NCI-H446 treated with DMSO at 0.1 percent for 48 hours (cell line): ENCODE results near the gene CFDP1.

Source experiments
- DNase-seq: peaks from one replicate; lab custom pipeline; 2025; lab: John Stamatoyannopoulos, UW

Gene CFDP1

DNA sequence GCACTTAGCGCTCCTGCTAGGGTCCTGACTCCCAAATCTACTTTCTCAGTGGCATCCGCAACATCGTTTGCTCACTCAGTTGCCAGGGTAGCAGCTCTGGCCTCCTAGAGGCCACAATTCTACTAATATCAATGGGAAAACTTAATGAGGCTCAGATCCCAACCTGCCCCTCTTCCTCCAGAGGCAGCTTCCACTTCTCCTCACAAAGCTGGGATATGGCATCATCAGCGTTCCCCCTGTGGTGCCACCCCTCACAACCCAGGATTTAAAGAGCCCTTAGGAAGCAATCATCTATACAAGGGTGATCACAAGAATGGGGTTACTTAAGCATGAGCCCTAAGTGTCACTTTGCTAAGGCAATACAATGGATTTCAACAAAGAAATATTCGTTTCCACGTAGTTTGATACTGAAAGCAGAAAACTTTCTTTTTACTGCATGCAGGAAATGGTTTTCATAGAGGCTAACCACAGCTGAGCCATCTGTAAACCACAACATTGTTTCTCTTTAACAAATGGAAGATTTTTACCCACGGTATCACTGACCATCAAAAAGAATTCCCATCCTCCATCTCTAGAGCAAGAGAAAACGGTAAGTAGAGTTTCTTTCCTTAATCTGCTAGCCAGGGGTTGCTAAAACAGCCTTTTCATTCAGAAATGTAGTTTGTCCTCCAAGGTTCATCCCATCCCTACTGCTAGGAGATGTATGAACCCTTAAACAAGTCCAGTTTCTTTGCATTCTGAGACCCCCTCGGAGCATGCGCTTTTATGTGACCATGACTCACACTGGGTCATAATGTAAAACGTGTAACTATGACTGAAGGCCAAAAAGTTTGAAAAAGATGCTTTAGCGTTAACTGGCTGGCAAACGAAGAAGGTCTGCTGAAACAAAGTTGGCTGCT lies 113.5 kb downstream of the CFDP1 start:
- peak; percentile 17 for DNase-seq

GRCh38 chr16:75318737-75319136 lies 114.6 kb downstream of the CFDP1 start:
- no peak for DNase-seq

GRCh38 chr16:75317532-75317931 lies 115.8 kb downstream of the CFDP1 start:
- no peak for DNase-seq

DNA sequence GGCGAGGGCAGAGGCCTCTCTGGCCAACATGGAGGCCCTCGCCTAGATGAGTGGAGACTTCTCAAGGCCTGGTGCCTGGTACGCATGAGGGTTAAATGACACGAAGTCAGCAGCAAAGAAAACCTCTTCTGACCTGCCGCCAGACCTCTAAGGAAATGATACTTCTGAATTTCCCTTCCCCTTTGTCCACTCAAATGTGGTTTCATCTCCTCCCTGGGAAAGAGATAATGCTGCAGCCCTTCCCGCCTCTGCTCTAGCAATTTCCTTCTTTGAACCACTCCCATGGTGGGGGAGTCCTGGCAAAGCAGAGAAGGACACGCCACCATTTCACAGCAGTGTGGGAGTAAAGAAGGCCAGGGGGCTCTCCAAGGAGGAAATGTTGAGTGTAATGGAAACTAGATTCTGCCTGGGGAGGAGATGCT lies 116.2 kb downstream of the CFDP1 start:
- DNase-seq = no peak

- DNase-seq = no peak
These were observed 117.6 kb downstream of the CFDP1 start for GRCh38 chr16:75315539-75316306.

GRCh38 chr16:75312875-75313274 lies 120.4 kb downstream of the CFDP1 start:
- no peak for DNase-seq

- no peak for DNase-seq
These were observed 121.8 kb downstream of the CFDP1 start for GRCh38 chr16:75311383-75311938.

DNA sequence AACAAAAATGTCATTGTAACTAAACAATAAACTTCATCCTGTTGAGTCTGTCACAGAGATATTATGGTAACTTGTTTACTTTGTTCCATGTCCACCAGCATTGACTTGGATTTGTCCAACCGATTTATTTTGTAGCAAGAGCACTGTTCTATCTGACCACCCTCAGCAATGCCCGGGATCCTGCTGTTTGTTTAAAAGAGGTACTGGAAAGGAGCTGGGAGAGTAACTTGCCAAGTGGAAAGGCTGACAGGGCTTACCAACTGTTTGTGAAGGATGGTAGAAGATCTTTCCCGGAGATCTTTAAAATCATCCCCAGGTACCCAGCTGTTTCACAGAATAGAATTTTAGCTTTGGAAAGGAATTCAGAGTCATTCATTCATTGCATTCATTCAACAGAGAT lies 122.8 kb downstream of the CFDP1 start:
- DNase-seq = no peak

DNA sequence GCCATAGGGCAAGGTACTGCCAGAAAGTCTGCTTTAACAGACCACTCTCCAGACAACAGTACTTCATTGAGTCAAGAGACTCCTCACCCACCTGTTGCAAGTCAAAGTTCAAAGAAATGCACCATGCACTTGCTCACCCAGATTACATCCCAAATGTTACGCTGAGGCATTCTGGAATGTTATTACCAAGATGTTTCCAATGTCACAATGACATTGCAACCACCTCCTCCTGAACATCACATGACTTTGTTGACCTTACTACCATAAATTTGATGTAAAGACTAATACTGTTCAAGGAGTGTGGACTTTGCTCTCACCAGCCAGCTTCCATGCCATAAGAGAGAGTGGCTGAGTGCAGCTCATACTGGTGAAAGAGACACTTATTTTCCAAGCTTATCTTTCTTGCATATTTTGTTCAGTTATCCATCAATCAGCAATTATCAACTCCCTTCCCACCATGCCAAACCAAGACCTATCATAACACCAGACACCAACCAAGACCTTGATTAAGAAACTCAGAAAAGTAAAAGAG lies 123.3 kb downstream of the CFDP1 start:
- DNase-seq = no peak

- DNase-seq = no peak
These were observed 124.1 kb downstream of the CFDP1 start for GRCh38 chr16:75309156-75309555.

GRCh38 chr16:75308011-75308410 lies 125.3 kb downstream of the CFDP1 start:
- no peak for DNase-seq

DNA sequence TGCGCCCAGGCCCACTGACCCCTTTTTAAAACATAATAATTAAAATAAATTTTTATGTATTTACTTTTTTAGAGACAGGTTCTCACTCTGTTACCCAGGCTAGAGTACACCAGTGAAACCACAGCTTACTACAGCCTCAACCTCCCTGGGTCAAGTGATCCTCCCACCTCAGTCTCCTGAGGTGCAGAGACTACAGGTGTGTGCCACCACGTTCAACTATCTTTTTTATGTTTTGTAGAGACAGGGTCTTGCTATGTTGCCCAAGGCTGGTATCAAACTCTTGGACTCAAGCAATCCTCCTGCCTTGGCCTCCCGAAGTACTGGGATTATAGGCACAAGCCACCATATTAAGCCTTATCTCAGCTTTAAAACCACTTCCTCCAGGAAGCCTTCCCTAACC lies 125.8 kb downstream of the CFDP1 start:
- DNase-seq = no peak

- DNase-seq = no peak
These were observed 127.1 kb downstream of the CFDP1 start for GRCh38 chr16:75306099-75306762.

DNA sequence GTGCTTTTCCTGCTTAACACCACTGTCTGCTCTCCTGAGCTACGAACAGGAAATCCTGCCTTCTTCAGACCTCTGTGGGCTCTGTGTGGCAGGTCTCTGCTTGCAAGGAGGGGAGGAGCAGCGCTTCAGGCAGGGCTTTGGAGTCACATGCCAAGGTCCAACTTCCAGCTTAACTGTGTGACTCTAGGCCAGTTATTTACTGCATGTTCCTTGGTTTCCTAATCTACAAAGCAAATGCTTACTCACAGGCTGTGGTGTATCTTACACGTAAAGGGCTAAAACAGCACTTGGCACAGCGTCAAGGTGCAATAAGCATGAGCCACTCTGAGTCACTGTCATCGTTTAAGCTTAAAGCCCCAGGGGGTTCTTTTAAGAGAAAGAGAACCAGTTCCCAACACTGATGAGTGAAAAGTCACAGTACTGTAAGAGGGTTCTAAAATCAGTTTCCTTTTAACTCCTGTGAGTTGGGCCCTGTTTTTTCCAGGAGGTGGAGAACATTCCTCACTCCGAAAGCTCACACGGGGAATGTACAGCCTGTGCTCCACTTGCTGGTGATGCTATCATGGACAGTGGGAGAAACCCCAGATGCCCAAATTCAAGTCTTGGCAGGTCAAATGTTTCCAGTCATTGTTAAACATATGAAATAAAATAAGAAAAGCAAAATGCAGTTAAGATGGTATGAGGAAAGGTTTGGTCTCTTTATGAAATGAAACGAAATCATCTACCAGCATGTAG lies 127.8 kb downstream of the CFDP1 start:
- DNase-seq = no peak

DNA sequence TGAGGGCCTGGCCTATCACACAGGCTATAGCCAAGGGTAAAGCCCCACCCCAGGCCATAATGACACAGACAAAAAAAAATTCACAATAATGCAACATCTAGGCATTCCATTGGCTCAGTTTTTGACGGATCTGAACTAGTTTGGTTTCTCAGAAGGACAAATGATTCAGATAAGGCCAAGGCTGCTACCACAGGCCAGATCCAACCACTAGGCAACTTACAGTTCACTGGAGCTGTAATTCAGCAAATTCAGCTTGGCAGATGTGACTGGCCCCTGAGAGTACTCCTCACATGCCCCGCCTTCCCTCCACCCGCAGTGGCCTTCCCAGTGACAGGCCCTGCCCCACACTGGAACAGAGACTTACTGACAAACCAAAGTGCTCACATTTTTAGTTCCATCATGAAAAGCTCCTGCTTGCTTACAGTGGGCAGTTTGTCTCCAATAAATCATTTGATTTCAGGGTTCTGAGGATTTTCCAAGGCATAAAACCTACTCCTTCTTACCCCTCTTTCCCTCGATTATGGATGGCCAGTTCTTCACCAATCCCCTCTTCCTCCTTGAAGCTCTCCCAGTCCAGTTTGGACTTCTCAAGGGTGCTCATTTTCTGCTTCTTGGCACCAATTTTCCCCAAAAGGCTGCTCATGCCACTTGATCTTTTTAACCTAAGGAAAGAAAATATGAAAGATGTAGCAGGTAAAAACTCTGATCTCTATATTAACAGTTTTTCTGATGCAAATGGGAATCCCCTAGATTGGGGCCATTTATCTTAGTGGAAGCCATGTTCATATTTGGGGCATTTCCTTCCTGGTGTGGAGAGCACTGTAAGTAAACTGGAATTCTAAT lies 128.6 kb downstream of the CFDP1 start:
- no peak for DNase-seq

DNA sequence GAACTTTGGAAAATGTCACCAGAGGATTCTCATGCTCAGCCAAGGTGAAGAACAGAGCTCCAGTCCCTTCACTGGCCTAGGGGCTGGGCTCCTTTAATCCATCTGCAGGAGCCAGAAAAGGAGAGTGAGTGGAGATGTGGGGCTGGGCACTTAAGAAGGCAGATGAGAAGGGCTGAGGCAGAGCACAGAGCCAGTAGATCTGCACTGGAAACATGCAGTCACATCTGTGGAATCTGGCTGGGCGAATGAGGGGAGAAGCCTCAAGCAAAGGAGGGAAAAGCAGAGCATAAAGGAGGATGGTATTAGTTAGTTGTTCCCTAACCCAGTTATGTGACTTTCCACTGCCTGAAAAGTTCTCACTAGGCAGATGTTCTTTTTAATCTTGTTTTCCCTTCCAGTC lies 131.5 kb downstream of the CFDP1 start:
- DNase-seq = no peak

DNA sequence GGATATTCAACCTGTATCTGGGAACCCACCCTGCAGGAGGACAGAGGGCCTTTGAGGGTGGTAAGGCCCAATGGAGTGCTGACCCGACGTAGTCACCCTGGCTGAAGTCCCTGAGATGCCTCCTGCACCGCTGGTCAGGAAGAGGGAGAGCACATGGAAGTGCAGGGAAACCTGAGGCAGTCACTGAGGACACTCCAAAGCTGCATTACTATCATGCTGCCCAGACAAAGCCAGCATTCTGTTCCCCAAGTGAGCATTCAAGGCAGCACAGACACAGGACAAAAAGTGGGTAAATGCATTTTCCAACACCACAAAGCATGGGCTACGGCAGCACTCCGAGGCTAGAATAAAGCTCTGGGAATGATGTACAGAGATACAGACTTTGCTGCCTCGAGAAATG lies 135.0 kb downstream of the CFDP1 start:
- DNase-seq = no peak

DNA sequence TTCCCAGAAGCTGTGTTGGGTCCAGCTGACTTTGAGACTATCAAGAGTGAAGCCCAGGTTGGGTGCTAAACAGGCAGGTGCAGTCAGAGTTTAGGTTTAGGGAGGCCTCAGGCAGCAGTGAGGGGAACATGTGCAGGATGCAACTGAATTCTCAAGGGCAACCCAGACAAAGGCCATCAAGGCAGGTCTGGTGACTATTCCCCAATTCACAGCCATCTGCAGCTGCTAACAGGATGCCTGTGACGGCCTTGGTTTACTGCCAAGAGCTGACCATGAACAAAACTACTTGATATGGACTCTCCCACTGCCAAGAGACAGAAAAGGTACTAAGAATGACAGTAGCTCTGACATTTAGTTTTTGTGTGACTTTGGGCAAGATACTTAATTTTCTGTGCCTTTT lies 136.7 kb downstream of the CFDP1 start:
- DNase-seq = no peak

DNA sequence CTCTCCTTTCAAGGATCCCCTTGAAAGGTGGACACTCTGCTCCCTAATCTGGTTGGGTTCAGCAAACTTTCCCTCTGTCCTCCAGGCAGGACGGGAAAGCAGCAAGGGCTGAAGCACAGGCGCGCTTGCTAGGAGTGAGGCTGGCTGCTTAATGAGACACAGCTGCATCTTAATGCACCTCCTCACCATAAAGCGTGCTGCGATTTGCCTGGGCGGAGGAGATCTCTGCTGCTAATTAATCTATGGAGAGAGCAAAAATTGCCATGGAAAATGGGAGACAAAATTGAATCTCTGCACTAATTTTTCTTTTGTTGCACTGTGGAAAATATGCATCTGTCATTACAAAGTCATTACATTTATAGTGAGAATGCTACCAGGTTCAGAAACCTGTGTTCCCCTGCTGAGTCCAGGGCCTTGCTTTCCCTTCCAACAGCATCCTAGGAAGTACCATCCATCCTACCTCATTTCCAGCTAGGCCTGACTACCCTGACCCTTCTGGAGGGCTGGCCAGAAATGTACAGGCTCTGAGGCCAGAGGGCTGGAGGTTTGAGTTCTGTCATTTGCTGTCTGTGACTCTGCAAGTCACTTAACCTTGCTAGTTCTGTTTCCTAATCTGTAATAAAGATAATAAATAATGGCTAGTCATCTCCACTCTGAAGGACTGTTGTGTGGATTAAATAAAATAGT lies 138.4 kb downstream of the CFDP1 start:
- no peak for DNase-seq

DNA sequence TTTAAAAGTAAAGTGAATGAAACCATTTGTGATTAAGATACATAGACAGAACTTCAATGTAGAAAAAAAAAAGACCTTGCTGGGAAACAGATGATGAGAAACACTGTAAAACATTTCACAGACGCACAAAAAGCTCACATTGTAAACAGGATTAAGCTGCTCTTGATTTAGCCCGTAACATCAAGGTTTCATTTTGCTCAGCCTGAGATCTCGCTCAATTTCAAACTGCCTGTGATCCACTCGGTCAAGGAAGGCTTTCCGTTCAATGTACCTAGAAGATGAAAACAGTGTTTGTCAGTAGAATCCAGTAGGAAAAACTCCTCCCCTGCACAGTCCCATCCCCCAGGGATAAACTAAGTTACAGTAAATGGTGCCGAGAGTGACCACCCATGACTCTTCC lies 139.5 kb downstream of the CFDP1 start:
- no peak for DNase-seq
